Mesothelial cell of epicardium (in vitro differentiated cells): ENCODE data around the gene CDH13. TPM values are rescaled to one million over a fixed set of nuclear protein-coding genes. Genes with fewer than 3 reads are reported as not detected.

Source experiments
- DNase-seq, 2 experiments: peaks; one replicate each; pipeline ENCODE4 v3.0.0; 2021; ENCODE audit warnings: low spot score in 2 of 2; ENCODE audit not compliant: unreplicated experiment in 2 of 2
- H3K27ac Mint-ChIP-seq: 2 replicates; pipeline ENCODE4 v1.8.0; 2021; ENCODE audit warnings: mixed read lengths
- H3K27me3 Mint-ChIP-seq: 2 replicates; pipeline ENCODE4 v1.8.0; 2021; ENCODE audit warnings: low read depth, mixed read lengths
- H3K36me3 Mint-ChIP-seq: 2 replicates; pipeline ENCODE4 v1.8.0; 2021; ENCODE audit warnings: mixed read lengths
- H3K4me1 Mint-ChIP-seq: 2 replicates; pipeline ENCODE4 v1.8.0; 2021; ENCODE audit warnings: mixed read lengths
- H3K4me3 Mint-ChIP-seq: 2 replicates; pipeline ENCODE4 v1.8.0; 2021; ENCODE audit warnings: mild to moderate bottlenecking, moderate library complexity, mixed read lengths
- H3K9me3 Mint-ChIP-seq: 2 replicates; pipeline ENCODE4 v1.8.0; 2021; ENCODE audit warnings: mixed read lengths
- CTCF ChIP-seq: fragments of 200-600 bp; sonication (generic); IDR thresholded peaks from one replicate; pipeline ENCODE4 v1.5.0; 2021; ENCODE audit warnings: antibody characterized with exemption; ENCODE audit not compliant: unreplicated experiment
- total RNA-seq: library from RNA; stranded (reverse); gene quantifications from 3 replicates; pipeline ENCODE4 v1.2.1, GENCODE V29; 2021

Gene CDH13
- total RNA-seq, 1 donor from 2014 or later, result 0.80 TPM

GRCh38 chr16:83147244-83147643 lies 520.5 kb downstream of the CDH13 start:
- Mint-ChIP-seq H3K4me1 (peaks cover 9% of the 10 kb centered on the region), H3K27ac (no peak overlapping the region), H3K27me3 (no peaks in the 10 kb centered on the region), H3K36me3 (no peaks in the 10 kb centered on the region), H3K4me3 (no peak overlapping the region), H3K9me3 (no peaks in the 10 kb centered on the region)
- no peak for TF ChIP-seq CTCF
- DNase-seq, result no peak

- no peaks in the 10 kb centered on the region for H3K27me3 Mint-ChIP-seq
- H3K36me3 Mint-ChIP-seq, result no peaks in the 10 kb centered on the region
- H3K4me3 Mint-ChIP-seq, result no peak overlapping the region
- DNase-seq, result no peak
- H3K9me3 Mint-ChIP-seq, result peaks cover 6% of the 10 kb centered on the region
- no peak for TF ChIP-seq CTCF
- peaks cover 7% of the 10 kb centered on the region for H3K4me1 Mint-ChIP-seq
- no peak overlapping the region for H3K27ac Mint-ChIP-seq
Measured at GRCh38 chr16:83158320-83158957, 531.7 kb downstream of the CDH13 start.

- Mint-ChIP-seq H3K4me1 (peaks cover 7% of the 10 kb centered on the region), H3K27me3 (no peaks in the 10 kb centered on the region), H3K36me3 (no peaks in the 10 kb centered on the region), H3K9me3 (peaks cover under 1% of the 10 kb centered on the region), H3K27ac (no peak overlapping the region), H3K4me3 (no peak overlapping the region)
- TF ChIP-seq CTCF, result no peak
- DNase-seq, result no peak
Measured at GRCh38 chr16:83159049-83159448, 532.3 kb downstream of the CDH13 start.

GRCh38 chr16:83160287-83161020 lies 533.7 kb downstream of the CDH13 start:
- no peak for TF ChIP-seq CTCF
- H3K36me3 Mint-ChIP-seq, result no peaks in the 10 kb centered on the region
- H3K9me3 Mint-ChIP-seq, result no peaks in the 10 kb centered on the region
- DNase-seq, result no peak
- peaks cover 7% of the 10 kb centered on the region for H3K4me1 Mint-ChIP-seq
- H3K4me3 Mint-ChIP-seq, result no peak overlapping the region
- no peak overlapping the region for H3K27ac Mint-ChIP-seq
- H3K27me3 Mint-ChIP-seq, result peaks cover 2% of the 10 kb centered on the region

GRCh38 chr16:83162791-83163190 lies 536.0 kb downstream of the CDH13 start:
- H3K36me3 Mint-ChIP-seq, result no peaks in the 10 kb centered on the region
- TF ChIP-seq CTCF, result no peak
- no peak overlapping the region for H3K4me3 Mint-ChIP-seq
- no peak overlapping the region for H3K27ac Mint-ChIP-seq
- H3K9me3 Mint-ChIP-seq, result no peaks in the 10 kb centered on the region
- H3K4me1 Mint-ChIP-seq, result peaks cover 7% of the 10 kb centered on the region
- peaks cover 5% of the 10 kb centered on the region for H3K27me3 Mint-ChIP-seq
- DNase-seq, result no peak
